ENCODE results near the gene MTSS2.

MTSS2 gene

DNA sequence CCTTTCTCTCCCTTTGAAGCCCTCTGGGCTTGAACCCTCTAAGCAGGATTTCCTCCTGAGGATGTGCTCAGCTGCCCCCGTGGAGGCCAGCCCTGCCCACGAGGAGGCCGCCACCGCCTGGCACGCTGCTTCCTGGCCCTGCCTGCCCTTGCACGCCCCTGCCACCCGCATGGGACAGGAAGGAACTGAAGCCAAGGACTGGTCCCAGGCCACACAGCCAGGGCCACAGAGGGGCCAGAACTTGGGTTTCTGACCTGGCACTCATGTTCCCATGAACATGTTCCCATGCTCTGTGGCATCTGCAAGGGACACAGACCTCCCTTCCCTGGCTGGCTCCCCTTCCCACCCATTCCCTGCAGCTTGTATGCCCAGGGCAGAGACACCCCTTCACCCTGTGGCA lies 24.1 kb upstream of the MTSS2 start:
- no peak for DNase-seq (ENCODE audit: low read depth)
- no peak overlapping the region for H3K4me3 ChIP-seq (ENCODE audit: low read depth, low read length)
- TF ChIP-seq, protein P1, sequence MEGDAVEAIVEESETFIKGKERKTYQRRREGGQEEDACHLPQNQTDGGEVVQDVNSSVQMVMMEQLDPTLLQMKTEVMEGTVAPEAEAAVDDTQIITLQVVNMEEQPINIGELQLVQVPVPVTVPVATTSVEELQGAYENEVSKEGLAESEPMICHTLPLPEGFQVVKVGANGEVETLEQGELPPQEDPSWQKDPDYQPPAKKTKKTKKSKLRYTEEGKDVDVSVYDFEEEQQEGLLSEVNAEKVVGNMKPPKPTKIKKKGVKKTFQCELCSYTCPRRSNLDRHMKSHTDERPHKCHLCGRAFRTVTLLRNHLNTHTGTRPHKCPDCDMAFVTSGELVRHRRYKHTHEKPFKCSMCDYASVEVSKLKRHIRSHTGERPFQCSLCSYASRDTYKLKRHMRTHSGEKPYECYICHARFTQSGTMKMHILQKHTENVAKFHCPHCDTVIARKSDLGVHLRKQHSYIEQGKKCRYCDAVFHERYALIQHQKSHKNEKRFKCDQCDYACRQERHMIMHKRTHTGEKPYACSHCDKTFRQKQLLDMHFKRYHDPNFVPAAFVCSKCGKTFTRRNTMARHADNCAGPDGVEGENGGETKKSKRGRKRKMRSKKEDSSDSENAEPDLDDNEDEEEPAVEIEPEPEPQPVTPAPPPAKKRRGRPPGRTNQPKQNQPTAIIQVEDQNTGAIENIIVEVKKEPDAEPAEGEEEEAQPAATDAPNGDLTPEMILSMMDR (IDR thresholded peaks at IDR 0.05; ENCODE audit: control insufficient read depth, extremely low read depth, insufficient read depth) = no peak

DNA sequence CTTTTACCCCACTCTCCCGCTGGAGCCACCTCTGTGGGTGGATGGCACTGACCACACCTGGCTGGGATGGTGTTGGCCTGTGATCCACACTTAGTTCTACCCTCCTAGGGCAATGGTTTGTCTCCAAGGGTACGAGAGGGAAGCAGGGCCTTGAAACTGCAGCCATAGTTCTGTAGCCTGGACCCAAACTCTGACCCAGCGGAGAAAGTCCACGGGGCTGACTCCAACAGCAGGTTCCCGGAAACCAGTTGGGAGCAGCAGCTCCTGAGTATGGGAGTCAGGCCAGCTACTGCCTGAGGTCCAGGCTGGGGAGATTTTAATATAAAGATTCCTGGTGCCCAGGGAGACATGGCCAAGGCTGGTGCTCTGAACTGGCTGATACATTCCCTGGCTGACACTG lies 23.6 kb upstream of the MTSS2 start:
- no peak for DNase-seq (ENCODE audit: low read depth)
- H3K4me3 ChIP-seq (ENCODE audit: low read depth, low read length) = no peak overlapping the region
- TF ChIP-seq, protein P1 (IDR thresholded peaks at IDR 0.05; ENCODE audit: control insufficient read depth, extremely low read depth, insufficient read depth) = no peak

DNA sequence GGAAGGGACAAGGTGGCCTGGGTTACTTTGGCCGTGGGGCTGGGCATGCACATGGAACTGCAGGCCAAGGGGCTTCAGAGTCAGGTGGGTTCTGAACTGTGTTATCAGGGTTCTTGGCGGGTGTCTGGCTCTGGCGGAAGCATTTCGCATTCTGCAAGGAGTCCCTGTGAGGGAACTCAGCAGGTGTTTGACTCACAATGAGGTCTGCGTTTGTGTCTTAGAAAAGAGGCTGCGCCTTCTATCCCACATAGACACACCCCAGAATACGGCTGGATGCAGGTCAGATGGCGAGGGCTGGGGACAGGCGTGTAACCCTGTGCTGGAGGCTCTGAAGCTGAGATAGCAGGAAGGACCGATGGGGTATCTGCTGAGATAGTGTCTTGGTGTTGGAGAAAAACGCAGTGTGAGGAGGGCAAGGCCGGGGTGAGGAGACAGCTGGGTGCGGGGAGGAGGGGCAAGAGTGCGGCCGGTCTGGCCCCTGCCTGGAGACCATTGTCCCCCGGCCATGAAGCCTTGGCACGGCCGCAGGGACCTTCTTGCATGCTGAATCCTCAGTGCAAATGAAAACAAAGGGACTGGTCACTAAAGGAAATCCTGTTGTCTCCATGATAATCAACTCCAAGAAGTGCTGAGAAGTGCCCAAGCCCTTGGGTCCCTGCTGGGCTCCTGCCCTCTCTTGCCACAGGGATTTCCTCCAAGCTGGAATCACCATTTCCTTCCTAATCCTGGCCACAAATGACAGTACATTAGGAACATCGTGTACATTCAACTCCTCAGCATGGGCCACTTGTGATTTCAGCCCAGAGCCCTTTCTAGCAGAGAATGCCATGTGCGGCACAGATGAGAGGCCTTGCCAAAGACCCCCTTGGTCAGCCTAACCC lies 22.8 kb upstream of the MTSS2 start:
- TF ChIP-seq, protein P1 (IDR thresholded peaks at IDR 0.05; ENCODE audit: control insufficient read depth, extremely low read depth, insufficient read depth) = no peak
- H3K4me3 ChIP-seq (ENCODE audit: low read depth, low read length) = no peak overlapping the region
- no peak for DNase-seq (ENCODE audit: low read depth)

DNA sequence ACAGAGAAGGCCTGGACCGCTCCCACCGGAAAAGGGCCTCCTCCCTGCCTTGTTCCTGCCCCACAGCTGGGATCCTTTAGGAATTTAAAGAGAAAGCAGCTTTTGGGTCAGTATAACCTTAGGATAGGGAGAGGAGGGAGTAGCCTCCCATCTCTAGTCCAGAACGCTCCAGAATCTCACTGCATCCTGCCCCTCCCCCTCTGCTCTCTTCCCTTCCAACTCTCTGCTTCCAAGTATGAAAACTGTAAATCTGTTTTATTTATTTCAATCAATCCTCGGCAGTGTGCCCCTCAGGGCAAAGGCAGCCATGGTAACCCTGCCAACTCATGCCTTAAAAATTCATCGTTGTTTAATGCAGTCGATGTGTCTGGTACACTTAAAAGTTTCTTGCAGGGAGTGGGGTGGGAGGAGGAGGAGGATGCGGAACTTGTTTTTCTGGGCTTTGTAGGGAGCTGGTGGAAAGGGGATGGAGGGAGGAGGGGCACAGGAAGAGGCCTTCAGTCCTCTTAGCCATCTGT lies 21.2 kb upstream of the MTSS2 start:
- H3K4me3 ChIP-seq (ENCODE audit: low read depth, low read length) = no peak overlapping the region
- TF ChIP-seq, protein P1 (IDR thresholded peaks at IDR 0.05; ENCODE audit: control insufficient read depth, extremely low read depth, insufficient read depth) = no peak

DNA sequence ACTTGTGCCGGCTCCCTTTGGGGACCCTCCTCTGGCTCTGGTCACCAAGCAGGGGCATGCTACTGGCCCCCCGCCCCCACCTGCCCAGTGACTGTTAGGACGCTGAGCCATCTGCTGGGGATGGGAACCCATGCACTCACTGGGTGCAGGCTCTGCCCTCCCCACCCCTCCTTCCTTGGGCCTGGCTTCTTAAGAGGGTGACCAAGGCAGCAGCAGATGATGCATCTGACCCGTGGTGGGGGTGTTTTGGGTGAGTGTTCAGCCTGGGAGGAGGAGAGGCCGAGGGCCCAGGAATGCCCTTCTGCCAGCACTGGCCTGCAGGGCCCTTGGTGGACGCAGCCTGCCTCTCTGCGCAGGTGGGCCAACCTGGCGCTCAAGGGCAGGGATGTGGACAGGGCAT lies 19.2 kb upstream of the MTSS2 start:
- no peak for DNase-seq (ENCODE audit: low read depth)
- TF ChIP-seq, protein P1 (IDR thresholded peaks at IDR 0.05; ENCODE audit: control insufficient read depth, extremely low read depth, insufficient read depth) = no peak
- H3K4me3 ChIP-seq (ENCODE audit: low read depth, low read length) = no peak overlapping the region

More for the DNA sequence above, 21.2 kb upstream of the MTSS2 start:
- no peak for DNase-seq (ENCODE audit: low read depth)

DNA sequence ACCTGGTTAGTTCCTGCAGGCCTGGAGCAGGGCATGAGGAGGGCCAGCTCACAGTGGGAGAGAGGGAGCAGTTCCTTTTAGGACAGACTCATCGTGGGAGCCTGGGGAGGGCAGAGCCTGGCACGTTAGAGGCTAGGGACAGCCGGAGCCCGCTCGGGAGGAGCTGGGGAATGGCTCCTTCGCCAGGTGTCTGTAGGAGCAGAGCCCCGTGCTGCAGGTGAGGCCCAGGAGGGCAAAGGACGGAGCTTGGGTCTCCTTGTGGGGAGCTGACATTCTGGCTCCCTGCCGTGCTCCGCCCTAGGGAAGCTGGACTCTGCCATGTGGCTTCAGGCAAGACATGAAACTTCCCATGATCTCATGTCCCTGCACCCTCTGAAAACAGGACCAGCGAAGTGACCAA lies 18.7 kb upstream of the MTSS2 start:
- TF ChIP-seq, protein P1 (IDR thresholded peaks at IDR 0.05; ENCODE audit: control insufficient read depth, extremely low read depth, insufficient read depth) = no peak
- no peak overlapping the region for H3K4me3 ChIP-seq (ENCODE audit: low read depth, low read length)
- DNase-seq (ENCODE audit: low read depth) = no peak

Data from LNCaP clone FGC (cell line).